Skin of body (tissue), 3 donors: ENCODE data around the gene EBF3. TPM values are rescaled to one million over a fixed set of nuclear protein-coding genes. Genes with fewer than 3 reads are reported as not detected.

Source experiments
- DNase-seq: peaks from one replicate; lab custom pipeline; 2025; lab: John Stamatoyannopoulos, UW
- small RNA-seq: library from RNA; depleted of rRNA; stranded (forward); fragments of <200 nt; gene quantifications from one replicate; pipeline ENCODE3, GENCODE V24; 2014; ENCODE audit warnings: low replicate concordance
- total RNA-seq: library from RNA; depleted of rRNA; stranded (reverse); fragments of >200 nt; gene quantifications from one replicate; pipeline ENCODE4 v1.2.3, GENCODE V29; 2014

EBF3 gene
- total RNA-seq, 1 donor from 2014 or later = 19.5 TPM

DNA sequence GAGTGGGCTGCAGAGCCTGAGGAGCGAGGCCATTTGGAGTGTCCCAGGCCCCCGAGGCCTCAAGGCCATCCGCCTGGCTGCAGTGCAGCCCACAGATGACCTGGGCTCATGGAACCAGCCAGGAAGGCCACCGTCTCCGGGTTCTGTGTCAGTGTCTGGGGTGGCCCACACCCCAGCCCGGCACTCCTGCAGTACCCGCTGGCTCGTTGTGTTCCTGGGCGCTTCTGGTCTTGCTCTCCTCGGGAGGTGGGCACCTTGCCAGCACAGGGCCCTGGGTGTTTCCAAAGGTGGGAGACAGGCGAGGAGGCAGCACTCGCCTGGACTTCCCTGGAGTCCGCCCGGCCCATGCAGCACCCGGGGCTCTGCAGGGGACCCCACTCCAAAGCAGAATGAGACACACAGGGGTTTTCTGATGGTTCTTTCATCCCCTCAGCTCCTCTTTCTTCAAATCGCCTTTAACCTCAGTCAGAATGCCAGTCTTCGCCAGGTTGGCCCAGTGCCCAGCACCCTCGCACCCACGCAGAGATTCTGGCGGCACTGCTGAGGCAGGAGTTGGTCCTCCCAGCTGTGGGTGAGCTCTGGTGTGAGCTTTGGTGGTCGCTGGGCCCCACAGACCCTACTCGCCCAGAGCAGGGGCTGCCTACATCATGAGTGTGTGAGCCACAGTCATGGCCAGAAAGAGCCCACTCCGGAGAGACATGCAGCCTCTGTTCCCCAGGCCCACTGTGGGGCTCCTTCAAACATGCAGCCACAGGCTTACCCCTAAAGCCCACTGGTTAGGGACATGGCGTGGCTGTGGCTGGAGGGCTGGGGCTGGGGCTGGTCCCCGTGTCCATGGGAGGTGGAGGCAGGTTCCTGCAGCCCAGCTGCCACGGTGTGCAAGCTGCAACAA is 155.7 kb downstream of the EBF3 start:
- no peak for DNase-seq

DNA sequence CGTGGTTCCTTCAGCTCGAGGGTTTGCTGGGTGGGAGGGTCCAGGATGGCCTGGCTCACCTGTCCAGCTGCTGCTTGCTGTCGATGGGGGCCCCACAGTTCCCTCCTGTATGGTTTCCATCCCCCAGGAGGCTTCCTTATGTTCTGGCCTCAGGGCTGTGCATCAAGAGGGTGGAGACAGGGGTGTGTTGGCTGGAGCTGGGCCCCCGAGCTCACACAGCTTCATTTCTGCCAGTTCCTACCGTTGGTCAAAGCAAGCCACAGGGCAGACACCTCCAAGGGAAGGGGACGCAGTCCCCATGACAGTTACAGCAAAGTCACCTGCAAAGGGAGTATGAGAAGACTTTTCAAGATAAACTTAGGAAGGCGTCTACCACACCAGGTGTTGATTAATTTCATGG is 156.9 kb downstream of the EBF3 start:
- no peak for DNase-seq

DNA sequence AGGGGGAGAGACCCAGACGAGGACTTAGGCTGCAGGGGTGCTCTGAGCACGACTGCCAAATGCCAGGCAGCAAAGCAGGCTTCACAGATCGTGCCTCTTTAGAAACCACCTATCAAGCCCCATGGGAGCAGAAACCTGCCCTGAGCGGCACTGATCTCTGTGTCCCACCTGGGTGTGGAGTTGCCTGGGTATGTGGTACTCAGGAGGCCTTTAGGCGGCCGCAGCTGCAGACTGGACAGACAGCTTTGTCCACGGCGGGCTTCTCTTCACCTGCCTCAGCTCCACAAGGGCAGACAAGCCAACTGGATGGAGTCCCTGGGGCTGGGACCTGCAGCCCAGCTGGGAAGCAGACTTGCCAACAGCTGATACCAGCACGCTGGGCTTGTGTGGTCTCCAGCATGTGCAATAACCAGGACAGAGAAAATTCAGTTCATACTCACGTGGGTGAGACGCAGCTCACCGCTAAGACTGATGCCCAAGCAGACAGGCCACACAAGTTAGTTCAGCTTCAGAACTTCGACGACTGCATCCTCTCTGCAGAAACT is 163.2 kb downstream of the EBF3 start:
- DNase-seq = no peak

DNA sequence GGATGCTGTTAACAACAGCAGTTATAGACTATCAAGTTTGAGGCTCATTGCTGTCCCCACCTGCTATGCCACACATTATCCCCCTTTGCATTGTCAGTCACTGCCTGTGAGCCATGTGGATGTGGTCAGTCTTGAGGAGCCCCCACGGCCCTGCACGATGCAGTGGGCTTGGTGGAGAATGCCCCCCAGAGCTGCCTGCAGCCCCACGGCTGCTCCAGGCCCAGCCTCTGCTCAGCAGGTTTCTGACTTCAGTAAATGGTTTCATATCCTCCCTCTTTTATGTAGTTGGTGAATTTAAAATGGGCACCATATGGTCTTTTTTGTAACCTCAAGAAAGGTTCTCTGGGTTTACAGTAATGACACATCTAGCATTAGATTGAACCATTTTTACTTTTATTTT is 164.1 kb downstream of the EBF3 start:
- DNase-seq = no peak

DNA sequence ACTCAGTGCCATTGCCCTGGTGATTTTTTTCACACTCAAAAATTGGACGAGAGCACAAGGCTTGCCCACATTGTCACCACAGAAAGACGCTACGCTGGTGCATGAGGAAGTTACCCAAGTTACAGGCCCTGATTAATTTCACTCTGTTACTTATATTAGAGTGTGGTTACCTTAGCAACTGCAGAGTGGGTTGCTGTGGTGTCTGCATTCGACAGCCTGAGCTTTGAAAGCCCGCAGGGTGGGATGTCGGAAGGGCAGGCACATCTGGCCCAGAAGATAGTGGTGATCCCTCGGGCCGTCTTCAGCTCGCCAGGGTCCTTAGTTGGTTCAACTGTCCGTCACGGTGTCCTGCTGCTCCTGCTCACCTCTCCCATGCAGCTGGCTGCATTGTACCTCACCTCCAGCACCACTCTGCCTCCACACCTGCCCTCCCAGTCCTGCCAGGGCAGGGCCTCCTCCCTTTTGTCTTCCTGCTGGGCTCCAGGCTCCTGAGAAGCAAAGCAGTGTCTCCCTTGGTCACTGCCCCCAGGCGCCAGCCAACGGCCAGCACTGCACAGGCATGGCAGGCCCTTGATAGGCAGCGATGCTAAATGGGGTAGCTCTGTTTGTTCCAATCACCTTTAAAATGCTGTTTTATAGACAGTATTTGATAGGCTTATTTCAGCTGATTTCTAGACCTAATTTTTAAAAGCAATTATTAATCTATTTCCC is 167.2 kb downstream of the EBF3 start:
- no peak for DNase-seq

- DNase-seq = no peak
Observed at GRCh38 chr10:129793996-129794395, 170.1 kb downstream of the EBF3 start.

DNA sequence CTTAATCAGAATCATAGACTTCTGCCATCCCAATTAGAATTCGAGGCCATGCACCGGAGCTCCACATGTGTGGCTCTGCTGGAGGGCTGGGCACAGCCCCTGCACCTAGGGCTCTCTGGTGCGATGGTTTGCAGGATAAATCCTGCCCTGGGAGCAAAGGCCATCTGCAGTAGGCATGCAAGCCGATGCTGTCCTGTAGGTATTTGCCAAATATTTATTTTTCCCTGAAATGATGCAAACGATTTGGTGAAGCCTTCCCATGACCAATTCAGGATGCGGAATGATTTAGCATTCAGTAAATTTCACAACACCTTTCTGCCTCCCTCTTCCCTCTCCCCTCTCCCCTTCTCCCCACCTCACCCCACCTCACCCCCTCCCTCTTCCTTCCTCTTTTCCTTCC is 170.6 kb downstream of the EBF3 start:
- no peak for DNase-seq

DNA sequence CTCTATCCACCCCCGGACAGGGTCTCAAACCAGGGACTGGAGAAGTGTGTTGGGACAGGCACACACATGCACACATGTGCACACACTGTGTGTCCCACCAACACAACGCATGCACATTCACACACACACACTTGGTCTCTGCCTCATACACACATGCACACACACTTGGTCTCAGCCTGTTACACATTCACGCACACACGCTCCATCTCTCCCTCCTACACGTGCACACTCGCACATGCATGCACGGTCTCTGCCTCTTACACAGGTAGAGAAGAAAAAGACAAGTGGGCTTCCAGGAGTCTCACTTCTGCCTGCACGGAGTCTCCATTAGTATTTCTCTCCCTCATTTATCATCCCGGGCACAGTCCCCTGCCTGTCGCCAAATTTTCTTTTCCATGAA is 171.2 kb downstream of the EBF3 start:
- DNase-seq = no peak

- DNase-seq = peak; percentile 72
Observed at GRCh38 chr10:129792141-129792540, 171.9 kb downstream of the EBF3 start.

DNA sequence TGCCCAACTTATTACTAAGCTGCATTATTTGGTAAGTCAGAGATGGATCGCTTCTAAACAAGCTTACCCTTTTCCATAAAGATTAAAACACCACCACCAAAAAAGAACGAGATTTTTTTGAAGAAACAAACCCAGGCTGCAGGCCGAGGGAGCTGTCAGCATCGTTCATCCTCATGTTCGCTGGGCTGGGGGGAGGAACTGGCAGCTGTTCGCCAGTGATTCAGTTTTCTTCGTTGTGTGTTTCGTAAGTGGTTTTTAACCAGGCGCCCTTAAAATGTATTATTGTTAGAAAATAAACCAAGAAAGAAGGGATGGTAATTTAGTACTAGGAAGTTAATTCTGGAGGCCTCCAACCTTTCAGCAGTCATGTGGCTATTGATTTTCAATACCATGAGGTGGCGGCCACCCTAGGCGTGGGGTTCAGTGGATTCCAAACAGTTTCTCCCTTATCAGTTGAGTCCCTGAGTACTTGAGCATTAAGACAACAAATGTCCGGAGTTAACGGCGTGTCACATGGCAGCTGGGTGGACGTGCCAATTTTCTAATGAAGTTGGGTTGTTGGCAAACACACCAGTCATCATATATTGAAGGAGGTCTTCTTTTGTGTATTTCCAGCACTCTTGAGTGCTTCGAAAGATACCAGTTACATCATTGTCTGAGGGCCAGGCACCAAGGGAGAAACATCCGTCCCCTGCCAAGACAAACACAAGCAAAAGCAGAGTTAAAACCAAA is 173.2 kb downstream of the EBF3 start:
- DNase-seq = no peak

DNA sequence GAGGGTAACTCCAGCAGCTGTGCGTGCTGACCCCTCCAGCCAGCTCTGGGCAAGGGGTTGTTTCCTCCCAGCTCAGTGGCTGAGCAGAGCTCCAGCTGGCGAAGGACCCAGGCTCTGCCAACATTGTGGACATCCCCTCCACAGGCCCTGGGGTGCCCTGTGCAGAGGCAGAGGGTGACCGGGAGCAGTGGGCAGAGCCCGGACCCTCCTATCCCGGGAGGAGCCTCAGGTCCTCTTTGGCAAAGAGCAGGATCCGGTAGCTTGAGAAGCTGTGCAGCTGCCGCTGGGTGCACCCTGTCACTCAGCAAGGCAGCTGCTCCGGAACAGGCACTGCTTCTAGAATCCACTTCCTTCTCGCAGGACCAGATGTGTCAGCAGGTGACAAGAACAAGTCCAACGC is 175.9 kb downstream of the EBF3 start:
- DNase-seq = no peak

DNA sequence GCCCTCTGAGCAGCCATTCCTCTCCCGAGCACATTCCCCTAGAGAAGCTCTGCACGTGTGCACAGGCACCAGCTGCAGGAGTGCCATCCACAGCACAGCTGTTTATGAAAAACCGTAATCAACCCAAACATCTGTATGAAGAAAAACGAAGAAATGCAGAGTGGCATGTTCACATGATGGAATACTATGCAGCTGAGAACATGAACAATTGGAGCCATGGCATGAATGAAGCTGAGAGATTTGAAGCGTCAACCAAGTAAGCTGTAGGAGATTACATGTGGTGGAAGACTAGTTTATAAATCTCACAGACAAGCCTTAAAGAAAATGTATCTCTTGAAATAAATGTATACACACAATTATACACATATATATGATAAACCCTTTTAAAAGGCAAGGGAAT is 176.5 kb downstream of the EBF3 start:
- DNase-seq = no peak

GRCh38 chr10:129786216-129786615 is 177.9 kb downstream of the EBF3 start:
- no peak for DNase-seq

GRCh38 chr10:129785536-129785981 is 178.5 kb downstream of the EBF3 start:
- no peak for DNase-seq

Small RNA genes lying within 50 kb of the gene (small RNA-seq; reads per million reads assigned to genes)
- not detected for gene AL354950.2
- gene MIR4297 = not detected

Other genes with a start within 250 kb of the EBF3 start
- 1.4 TPM for gene C10orf143, start 146.6 kb upstream of the EBF3 start, total RNA-seq
- gene GLRX3, start 172.1 kb upstream of the EBF3 start, total RNA-seq = 38.0 TPM